Activated CD8-positive, alpha-beta memory T cell treated with anti-CD3 and anti-CD28 coated beads, Interleukin-2, amount 10 ng/mL, durations not matched to agents 7 days and 5 days (primary cell): Measurements from ENCODE around the gene CWH43. TPM values are rescaled to one million over a fixed set of nuclear protein-coding genes. Genes with fewer than 3 reads are reported as not detected.
A peak's percentile ranks its signal among the peaks of the same experiment; 100 is the strongest.
"Not testable (repeated sequence)": the region's sequence is repeated elsewhere in the genome, so short reads cannot be mapped to it uniquely, and the experiment has no call there.

ENCODE experiments used
- ATAC-seq: fragments of 150-1000 bp; cut with Tn5 transposase; one replicate; pipeline ENCODE4 v1.10.0; 2021; ENCODE audit warnings: moderate library complexity
- CTCF ChIA-PET: fragments of 350-600 bp; sonication (Branson Sonifier 250); formaldehyde crosslinking; loops from one replicate; lab custom pipeline; 2021; ENCODE audit warnings: antibody characterized with exemption; lab: Charles Lee
- DNase-seq: peaks from one replicate; pipeline ENCODE4 v3.0.0-alpha.2; 2020
- H3K27ac Mint-ChIP-seq: one replicate; pipeline ENCODE4 v1.8.0; 2021; ENCODE audit warnings: mild to moderate bottlenecking, mixed read lengths
- H3K27me3 Mint-ChIP-seq: one replicate; pipeline ENCODE4 v1.8.0; 2021; ENCODE audit warnings: mixed read lengths
- H3K36me3 Mint-ChIP-seq: one replicate; pipeline ENCODE4 v1.8.0; 2021; ENCODE audit warnings: mild to moderate bottlenecking, mixed read lengths
- H3K4me1 Mint-ChIP-seq: one replicate; pipeline ENCODE4 v1.8.0; 2021; ENCODE audit warnings: mixed read lengths
- H3K4me3 Mint-ChIP-seq: one replicate; pipeline ENCODE4 v1.8.0; 2021; ENCODE audit warnings: mild to moderate bottlenecking, moderate library complexity, mixed read lengths
- H3K9me3 Mint-ChIP-seq: one replicate; pipeline ENCODE4 v1.8.0; 2022; ENCODE audit warnings: low read depth, mixed read lengths
- total RNA-seq, 2 experiments: library from RNA; stranded (reverse); gene quantifications; one replicate each; pipeline ENCODE4 v1.2.3, GENCODE V29; 2021

Gene CWH43
- total RNA-seq, 2 experiments from 2014 or later = not detected

DNA sequence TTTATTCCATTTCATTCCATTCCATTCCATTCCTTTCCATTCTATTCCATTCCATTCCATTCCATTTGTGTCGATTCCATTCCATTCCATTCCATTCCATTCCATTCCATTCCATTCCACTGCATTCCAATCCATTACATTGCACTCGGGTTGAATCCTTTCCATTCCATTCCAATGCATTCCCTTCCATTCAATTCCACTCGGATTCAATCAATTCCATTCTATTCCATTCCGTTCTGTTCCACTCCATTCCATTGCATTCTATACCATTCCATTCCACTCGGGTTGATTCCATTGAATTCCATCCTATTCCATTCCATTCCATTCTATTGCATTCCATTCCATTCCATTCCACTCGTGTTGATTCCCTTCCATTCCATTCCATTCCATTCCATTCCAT lies 121.2 kb downstream of the CWH43 start:
- H3K4me3 Mint-ChIP-seq, H3K27ac Mint-ChIP-seq, DNase-seq, CTCF ChIA-PET, H3K4me1 Mint-ChIP-seq, ATAC-seq, H3K27me3 Mint-ChIP-seq: not testable (repeated sequence)
- Mint-ChIP-seq H3K36me3 (peaks cover 76% of the 10 kb centered on the region), H3K9me3 (peaks cover 71% of the 10 kb centered on the region)

DNA sequence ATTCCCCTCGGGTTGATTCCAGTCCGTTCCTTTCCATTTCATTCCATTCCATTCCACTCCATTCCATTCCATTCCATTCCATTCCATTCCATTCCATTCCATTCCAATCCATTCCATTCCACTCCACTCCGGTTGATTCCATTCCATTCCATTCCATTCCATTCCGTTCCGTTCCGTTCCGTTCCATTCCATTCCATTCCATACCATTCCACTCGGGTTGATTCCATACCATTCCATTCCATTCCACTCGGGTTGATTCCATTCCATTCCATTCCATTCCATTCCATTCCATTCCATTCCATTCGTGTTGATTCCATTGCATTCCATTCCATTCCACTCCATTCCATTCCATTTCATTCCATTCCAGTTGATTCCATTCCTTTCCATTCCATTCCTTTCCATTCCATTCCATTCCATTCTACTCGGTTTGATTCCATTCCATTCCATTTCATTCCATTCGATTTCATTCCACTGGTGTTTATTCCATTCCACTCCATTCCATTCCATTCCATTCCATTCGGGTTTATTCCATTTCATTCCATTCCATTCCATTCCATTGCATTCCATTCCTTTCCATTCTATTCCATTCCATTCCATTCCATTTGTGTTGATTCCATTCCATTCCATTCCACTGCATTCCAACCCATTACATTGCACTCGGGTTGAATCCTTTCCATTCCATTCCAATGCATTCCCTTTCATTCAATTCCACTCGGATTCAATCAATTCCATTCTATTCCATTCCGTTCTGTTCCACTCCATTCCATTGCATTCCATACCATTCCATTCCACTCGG lies 122.3 kb downstream of the CWH43 start:
- peaks cover 67% of the 10 kb centered on the region for H3K9me3 Mint-ChIP-seq
- not testable (repeated sequence) for H3K27ac Mint-ChIP-seq, H3K27me3 Mint-ChIP-seq

DNA sequence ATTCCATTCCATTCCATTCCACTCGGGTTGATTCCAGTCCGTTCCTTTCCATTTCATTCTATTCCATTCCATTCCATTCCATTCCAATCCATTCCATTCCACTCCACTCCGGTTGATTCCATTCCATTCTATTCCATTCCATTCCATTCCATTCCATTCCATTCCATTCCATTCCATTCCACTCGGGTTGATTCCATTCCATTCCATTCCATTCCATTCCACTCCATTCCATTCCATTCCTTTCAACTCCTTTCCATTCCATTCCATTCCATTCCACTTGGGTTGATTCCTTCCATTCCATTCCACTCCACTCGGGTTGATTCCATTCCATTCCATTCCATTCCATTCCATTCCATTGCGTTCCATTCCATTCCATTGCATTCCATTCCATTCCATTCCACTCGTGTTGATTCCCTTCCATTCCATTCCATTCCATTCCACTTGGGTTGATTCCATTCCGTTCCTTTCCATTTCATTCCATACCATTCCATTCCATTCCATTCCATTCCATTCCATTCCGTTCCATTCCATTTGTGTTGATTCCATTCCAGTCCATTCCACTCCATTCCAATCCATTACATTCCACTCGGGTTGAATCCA lies 123.6 kb downstream of the CWH43 start:
- ATAC-seq, H3K4me3 Mint-ChIP-seq, H3K27me3 Mint-ChIP-seq, CTCF ChIA-PET, H3K27ac Mint-ChIP-seq, H3K4me1 Mint-ChIP-seq, DNase-seq: not testable (repeated sequence)
- H3K36me3 Mint-ChIP-seq = peaks cover 72% of the 10 kb centered on the region
- peaks cover 66% of the 10 kb centered on the region for H3K9me3 Mint-ChIP-seq

More for the DNA sequence above, 122.3 kb downstream of the CWH43 start:
- peak; percentile 51 for ATAC-seq
- H3K4me1 Mint-ChIP-seq, DNase-seq, CTCF ChIA-PET, H3K4me3 Mint-ChIP-seq: not testable (repeated sequence)
- H3K36me3 Mint-ChIP-seq = peaks cover 71% of the 10 kb centered on the region

DNA sequence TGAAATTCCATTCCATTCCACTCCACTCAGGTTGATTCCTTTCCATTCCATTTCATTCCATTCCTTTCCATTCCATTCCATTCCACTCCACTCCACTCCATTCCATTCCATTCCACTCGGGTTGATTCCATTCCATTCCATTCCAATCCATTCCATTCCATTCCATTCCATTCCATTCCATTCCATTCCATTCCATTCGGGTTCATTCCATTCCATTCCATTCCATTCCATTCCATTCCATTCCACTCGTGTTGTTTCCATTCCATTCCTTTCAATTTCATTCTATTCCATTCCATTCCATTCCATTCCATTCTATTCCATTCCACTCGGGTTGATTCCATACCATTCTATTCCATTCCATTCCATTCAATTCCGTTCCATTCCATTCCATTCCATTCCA lies 124.5 kb downstream of the CWH43 start:
- CTCF ChIA-PET, H3K4me3 Mint-ChIP-seq, H3K4me1 Mint-ChIP-seq, H3K27ac Mint-ChIP-seq, H3K27me3 Mint-ChIP-seq, DNase-seq: not testable (repeated sequence)
- H3K9me3 Mint-ChIP-seq = peaks cover 62% of the 10 kb centered on the region
- H3K36me3 Mint-ChIP-seq = peaks cover 71% of the 10 kb centered on the region
- ATAC-seq = peak; percentile 67

Other genes with a start within 250 kb of the CWH43 start
- gene FRYL, start 206.0 kb upstream of the CWH43 start, total RNA-seq = 10 to 100 TPM; 80.8 to 97.3 TPM
- 100 to 1,000 TPM in 1 of 2 experiments, 10 to 100 TPM in 1; 83.1 to 105 TPM for gene OCIAD1, start 155.2 kb upstream of the CWH43 start, total RNA-seq
- gene OCIAD2, start 79.5 kb upstream of the CWH43 start, total RNA-seq = 10 to 100 TPM; 54.6 to 76.5 TPM